Activated T-cell treated with anti-CD3 and anti-CD28 coated beads for 24 hours (primary cell): Measurements from ENCODE around the gene BTNL8.

Source experiments
- DNase-seq: peaks from one replicate; pipeline ENCODE4 v3.0.0-alpha.2; 2020; ENCODE audit warnings: low read depth

The BTNL8 gene

GRCh38 chr5:180960209-180960608 is 61.2 kb downstream of the BTNL8 start:
- no peak for DNase-seq

GRCh38 chr5:180969406-180969805 is 70.4 kb downstream of the BTNL8 start:
- no peak for DNase-seq

GRCh38 chr5:180970336-180970735 is 71.4 kb downstream of the BTNL8 start:
- DNase-seq: no peak

DNA sequence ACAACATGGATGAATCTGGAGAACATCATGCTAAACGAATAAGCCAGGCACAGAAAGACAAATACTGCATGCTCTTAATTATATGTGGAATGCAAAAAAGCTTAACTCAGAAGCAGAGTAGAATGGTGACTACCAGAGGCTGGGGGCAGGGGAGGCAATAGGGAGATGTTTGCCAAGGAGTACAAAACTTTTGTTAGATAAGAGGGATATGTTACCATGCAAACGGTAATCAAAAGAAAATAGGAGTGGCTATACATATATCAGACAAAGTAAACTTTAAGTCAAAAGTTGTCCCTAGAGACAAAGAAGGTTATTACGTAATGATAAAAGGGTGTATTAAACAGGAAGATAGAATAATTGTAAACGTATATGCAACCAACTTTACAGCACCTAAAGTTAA is 71.9 kb downstream of the BTNL8 start:
- DNase-seq: no peak

- no peak for DNase-seq
Observed at GRCh38 chr5:180974612-180975315, 75.8 kb downstream of the BTNL8 start.

DNA sequence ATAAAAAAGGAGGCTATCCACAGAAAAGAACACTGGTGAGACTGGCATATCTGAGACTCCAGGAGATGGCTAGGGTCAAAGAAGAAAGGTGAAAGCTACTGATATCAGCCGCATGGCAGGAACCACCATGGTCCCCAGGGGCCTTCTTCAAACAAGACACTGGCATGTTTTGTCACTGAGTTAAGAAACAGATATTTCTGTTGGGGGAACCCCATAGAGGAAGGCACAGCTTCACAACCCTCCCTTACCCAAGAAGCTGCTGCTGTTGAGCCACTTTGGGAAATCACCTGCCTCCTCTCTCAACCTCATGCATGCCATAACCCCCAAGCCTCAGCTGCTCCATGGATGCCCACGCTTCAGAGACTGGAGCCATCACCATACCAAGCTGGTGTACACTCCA is 76.4 kb downstream of the BTNL8 start:
- no peak for DNase-seq

- DNase-seq: no peak
Observed at GRCh38 chr5:180976518-180976917, 77.6 kb downstream of the BTNL8 start.

DNA sequence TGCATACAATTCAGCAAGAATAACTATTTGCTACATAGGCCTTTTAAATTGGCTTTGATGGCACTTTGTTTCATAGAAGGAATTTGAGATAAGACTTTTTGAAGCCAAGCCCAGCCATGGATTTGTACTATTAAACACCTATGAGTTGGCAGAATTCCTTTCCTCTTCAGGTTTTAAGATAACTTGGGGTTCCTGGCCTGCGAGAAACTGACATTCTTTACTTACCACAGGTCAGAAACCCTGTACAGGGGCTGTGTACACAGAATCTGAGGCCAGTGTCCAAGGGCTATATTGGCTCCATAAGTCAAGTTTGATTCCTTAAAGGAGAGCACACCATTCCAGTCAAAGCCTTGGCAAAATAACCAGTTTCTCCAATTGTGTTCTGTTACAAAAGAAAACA is 78.9 kb downstream of the BTNL8 start:
- no peak for DNase-seq

DNA sequence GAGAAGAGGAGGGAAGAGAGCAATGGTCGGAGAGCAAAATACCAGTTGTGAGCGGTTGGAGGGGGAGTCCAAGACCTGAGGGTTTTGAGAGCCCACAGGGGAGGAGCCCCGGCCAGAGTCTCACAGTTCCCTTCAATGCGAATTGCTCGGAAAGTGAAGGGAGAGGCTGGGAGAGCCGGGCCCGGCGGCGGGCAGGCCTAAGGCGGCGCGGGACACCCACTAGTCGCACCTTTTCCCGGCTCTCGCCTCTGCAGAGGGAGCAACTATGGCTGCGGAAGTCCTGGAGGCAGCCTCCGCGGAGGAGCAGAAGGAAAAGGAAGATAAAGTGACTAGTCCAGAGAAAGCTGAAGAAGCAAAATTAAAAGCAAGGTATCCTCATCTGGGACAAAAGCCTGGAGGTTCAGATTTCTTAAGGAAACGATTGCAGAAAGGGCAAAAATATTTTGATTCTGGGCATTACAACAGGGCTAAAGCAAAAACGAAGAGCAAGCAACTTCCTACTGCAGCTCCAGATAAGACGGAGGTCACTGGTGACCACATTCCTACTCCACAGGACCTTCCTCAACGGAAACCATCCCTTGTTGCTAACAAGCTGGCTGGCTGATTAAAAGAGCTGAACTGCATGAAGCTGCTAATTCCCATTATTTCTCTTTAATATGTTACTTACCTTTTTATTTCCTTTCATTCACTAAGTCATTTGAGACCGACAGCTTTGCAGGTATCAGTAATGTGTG is 83.2 kb downstream of the BTNL8 start:
- no peak for DNase-seq

DNA sequence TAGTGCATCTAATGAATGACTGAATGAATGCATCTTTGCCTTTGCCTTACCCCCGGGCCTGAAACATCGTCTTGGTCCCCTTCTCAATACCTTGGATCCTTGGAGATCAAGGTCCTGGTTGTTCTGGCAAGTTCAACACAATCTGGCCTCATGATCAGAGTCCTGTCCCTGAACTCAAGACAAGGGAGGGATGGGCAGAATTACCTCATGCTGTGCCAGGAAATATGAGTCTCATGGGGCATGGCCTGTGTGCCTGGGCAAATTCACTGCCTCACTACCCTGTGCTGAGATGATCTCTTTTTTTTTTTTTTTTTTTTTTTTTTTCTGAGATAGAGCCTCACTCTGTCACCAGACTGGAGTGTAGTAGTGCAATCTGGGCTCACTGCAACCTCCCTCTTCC is 89.1 kb downstream of the BTNL8 start:
- no peak for DNase-seq

DNA sequence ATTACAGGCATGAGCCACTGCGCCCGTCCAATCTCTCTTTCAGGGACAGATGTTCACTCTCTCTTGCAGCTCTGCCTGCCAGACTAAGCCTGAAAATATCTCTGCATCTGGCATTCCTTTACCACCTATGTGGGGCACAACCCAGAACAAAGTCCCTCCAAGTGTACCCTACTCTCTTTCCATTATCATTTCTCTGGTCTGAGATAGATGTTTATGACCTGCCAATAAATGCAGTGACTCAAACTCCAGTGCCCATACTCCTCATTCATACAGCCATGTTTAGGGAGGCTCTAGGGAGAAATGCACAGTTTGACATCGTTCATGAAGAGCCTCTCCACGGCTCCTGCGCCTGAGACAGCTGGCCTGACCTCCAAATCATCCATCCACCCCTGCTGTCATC is 89.6 kb downstream of the BTNL8 start, which contains the start of gene BTNL3:
BTNL3 (plus strand) TSS at position 255 of the 400 bp plus-strand sequence. CDS start 183 bp downstream, outside the sequence.
- DNase-seq: no peak

DNA sequence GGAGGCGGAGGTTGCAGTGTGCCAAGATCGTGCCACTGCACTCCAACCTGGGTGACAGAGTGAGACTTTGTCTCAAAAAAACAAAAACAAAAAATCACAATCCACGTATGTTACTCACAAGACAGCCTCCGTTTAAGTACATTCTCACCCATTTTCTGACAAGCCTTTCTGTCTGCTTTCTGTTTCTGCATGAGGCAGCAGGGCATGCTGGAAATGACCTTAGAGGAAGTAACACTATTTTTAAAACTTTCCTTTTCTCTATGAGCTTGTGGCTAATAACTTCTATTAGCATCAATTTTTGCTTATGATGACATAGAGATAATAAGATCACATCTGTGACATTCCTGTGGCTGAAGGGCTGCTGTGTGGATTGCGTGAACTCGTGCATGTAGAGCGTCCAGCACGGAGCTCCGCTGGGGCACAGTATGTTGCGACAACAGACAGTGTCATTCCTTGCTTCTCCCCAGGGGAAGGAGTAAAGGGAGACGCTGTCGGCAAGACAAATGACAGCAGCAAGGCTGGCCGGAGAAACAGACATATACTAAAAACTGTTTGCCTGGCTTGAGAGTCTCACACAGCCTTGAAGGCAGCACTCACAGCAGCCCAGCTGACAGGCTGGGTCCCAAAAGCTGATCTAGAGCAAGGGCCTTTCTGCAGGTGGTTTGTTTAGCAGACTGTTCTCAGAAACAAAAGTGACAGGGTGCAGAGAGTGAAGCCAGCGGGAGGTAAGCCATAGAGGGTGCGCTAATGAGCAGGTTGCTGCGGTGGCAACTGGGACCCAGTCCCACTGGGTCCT is 91.3 kb downstream of the BTNL8 start:
- no peak for DNase-seq

DNA sequence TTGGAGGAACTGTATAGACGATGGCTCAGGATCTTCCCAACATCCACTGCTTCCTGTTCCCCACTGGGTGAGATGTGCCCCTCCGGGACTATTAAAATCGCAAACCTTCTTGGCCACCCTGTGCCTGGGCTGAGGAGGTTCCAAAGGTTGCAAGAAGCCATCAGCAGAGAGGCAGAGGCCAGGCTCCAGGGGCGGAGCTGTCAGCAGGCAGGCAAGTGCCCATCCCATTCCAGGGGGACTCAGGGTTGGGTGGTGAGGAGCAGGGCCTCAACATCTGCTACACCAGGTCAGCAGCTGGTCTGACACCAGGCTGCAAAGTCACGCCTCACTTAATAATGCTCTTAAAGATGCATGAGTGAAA is 91.9 kb downstream of the BTNL8 start:
- no peak for DNase-seq
